Measurements from ENCODE around the gene CHMP2A. TPM values are rescaled to one million over a fixed set of nuclear protein-coding genes. Genes with fewer than 3 reads are reported as not detected.

CHMP2A gene
- total and polyA plus RNA-seq, 2 of the 13 experiments (the other 11 are each of a cell fraction or from before 2014, with no cell fraction given) = 49.7 to 55.0 TPM

- TF ChIP-seq, protein P1, sequence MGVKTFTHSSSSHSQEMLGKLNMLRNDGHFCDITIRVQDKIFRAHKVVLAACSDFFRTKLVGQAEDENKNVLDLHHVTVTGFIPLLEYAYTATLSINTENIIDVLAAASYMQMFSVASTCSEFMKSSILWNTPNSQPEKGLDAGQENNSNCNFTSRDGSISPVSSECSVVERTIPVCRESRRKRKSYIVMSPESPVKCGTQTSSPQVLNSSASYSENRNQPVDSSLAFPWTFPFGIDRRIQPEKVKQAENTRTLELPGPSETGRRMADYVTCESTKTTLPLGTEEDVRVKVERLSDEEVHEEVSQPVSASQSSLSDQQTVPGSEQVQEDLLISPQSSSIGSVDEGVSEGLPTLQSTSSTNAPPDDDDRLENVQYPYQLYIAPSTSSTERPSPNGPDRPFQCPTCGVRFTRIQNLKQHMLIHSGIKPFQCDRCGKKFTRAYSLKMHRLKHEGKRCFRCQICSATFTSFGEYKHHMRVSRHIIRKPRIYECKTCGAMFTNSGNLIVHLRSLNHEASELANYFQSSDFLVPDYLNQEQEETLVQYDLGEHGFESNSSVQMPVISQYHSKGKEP (CRISPR knock-in tag; IDR thresholded peaks at IDR 0.05) = no peak
- TF ChIP-seq ZFP36 (IDR thresholded peaks at IDR 0.05; ENCODE audit: borderline replicate concordance, low read depth, low read length, partially characterized antibody) (no peak), ZNF160 (CRISPR knock-in tag; IDR thresholded peaks at IDR 0.05) (0 out of 2 replicates have a peak, but pooled peaks have one; percentile 64), ZSCAN31 (CRISPR knock-in tag; IDR thresholded peaks at IDR 0.05; ENCODE audit: low read depth) (no peak), SAP130 (CRISPR knock-in tag; IDR thresholded peaks at IDR 0.05; ENCODE audit: low read depth) (peak; percentile 10; the same call in 1 of the 2 replicates), BORCS8-MEF2B (CRISPR knock-in tag; IDR thresholded peaks at IDR 0.05) (peak; percentile 56; the same call in 1 of the 2 replicates), POLR2A (IDR thresholded peaks at IDR 0.05; ENCODE audit: insufficient read depth in 1 of 2, low read depth in 2 of 2, low read length in 2 of 2) (peak in 1 of 2 experiments; percentile 24; a peak in 1 of 4 replicates), ZNF205 (CRISPR knock-in tag; IDR thresholded peaks at IDR 0.05) (no peak), SOX13 (IDR thresholded peaks at IDR 0.05) (peak; percentile 78; the same call in 1 of the 2 replicates), SOX13 (CRISPR knock-in tag; conservative IDR thresholded peaks at IDR 0.05 in 1 of 2, IDR thresholded peaks at IDR 0.05 in 1 of 2) (peak in 1 of 2 experiments; percentile 87; a peak in 2 of 4 replicates), HNRNPL (IDR thresholded peaks at IDR 0.05; ENCODE audit: low read depth, low read length) (no peak), SRSF4 (IDR thresholded peaks at IDR 0.05; ENCODE audit: low read depth, low read length, poor library complexity, severe bottlenecking) (no peak), PRMT3 (CRISPR knock-in tag; IDR thresholded peaks at IDR 0.05; ENCODE audit: borderline replicate concordance, low read depth) (no peak), PTBP1 (IDR thresholded peaks at IDR 0.05; ENCODE audit: low read depth, low read length, poor library complexity, severe bottlenecking) (no peak), ZNF354B (CRISPR knock-in tag; IDR thresholded peaks at IDR 0.05) (no peak), SP5 (CRISPR knock-in tag; IDR thresholded peaks at IDR 0.05; ENCODE audit: borderline replicate concordance, low read depth) (0 out of 2 replicates have a peak, but pooled peaks have one; percentile 21), HMG20B (CRISPR knock-in tag; conservative IDR thresholded peaks at IDR 0.05) (no peak), MEF2D (CRISPR knock-in tag; IDR thresholded peaks at IDR 0.05) (no peak), RXRB (CRISPR knock-in tag; IDR thresholded peaks at IDR 0.05; ENCODE audit: borderline replicate concordance) (no peak), ZNF639 (CRISPR knock-in tag; conservative IDR thresholded peaks at IDR 0.05) (no peak), TBX2 (CRISPR knock-in tag; IDR thresholded peaks at IDR 0.05; ENCODE audit: borderline replicate concordance) (peak; percentile 37; the same call in 1 of the 2 replicates), ZNF207 (IDR thresholded peaks at IDR 0.05; ENCODE audit: borderline replicate concordance) (no peak)
Observed at GRCh38 chr19:58538257-58539168, 16.4 kb downstream of the CHMP2A start (continued).
